Measurements from ENCODE around the gene LCN2.
A peak's percentile ranks its signal among the peaks of the same experiment; 100 is the strongest.

The LCN2 gene

GRCh38 chr9:128149001-128149701 lies at the start of gene LCN2:
Gene LCN2, plus strand, starts transcription at chr9:128149453. Its CDS starts 73 bp downstream, at chr9:128149526.
- TF ChIP-seq, protein P1, sequence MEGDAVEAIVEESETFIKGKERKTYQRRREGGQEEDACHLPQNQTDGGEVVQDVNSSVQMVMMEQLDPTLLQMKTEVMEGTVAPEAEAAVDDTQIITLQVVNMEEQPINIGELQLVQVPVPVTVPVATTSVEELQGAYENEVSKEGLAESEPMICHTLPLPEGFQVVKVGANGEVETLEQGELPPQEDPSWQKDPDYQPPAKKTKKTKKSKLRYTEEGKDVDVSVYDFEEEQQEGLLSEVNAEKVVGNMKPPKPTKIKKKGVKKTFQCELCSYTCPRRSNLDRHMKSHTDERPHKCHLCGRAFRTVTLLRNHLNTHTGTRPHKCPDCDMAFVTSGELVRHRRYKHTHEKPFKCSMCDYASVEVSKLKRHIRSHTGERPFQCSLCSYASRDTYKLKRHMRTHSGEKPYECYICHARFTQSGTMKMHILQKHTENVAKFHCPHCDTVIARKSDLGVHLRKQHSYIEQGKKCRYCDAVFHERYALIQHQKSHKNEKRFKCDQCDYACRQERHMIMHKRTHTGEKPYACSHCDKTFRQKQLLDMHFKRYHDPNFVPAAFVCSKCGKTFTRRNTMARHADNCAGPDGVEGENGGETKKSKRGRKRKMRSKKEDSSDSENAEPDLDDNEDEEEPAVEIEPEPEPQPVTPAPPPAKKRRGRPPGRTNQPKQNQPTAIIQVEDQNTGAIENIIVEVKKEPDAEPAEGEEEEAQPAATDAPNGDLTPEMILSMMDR (IDR thresholded peaks at IDR 0.05; ENCODE audit: low read depth, low read length, missing control alignments), result no peak
- no peak for DNase-seq (ENCODE audit: extremely low read depth, low read depth)
- H3K4me3 ChIP-seq (replicated peaks; ENCODE audit: low read depth, low read length), result no peak within 1 kb of the TSS

DNA sequence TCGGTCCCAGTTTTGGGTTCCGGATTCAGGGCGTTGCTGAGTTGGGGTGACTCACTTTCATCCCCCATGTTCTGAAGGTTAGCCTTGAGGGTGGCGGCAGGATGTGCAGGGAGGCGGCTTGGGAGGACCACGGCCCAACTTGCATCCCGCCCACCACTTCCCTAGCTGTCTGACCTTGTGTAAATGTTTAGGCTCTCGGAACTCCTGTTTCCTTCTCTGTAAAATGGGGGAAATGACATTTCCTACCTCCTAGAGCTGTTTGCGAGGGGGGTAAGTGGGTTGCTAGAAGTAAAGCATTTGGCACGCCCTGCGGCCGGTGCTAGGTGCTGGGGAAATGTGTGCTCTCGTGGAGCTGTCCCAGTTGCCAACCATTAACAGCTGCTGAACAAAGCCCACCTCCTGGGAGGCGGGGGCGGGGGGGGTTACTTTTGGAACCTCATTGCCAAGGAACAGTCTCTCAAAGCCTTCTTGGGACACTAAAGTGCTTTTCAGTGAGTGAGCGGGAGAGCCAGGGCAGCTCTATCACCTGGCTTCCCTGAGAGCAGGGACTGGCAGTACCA lies 49.2 kb upstream of the LCN2 start:
- no peak for DNase-seq (ENCODE audit: extremely low read depth, low read depth)
- H3K4me3 ChIP-seq (replicated peaks; ENCODE audit: low read depth, low read length), result peak overlapping the region; percentile 82
- TF ChIP-seq, protein P1 (IDR thresholded peaks at IDR 0.05; ENCODE audit: low read depth, low read length, missing control alignments), result no peak

GRCh38 chr9:128100581-128100980 lies 48.7 kb upstream of the LCN2 start:
- H3K4me3 ChIP-seq (replicated peaks; ENCODE audit: low read depth, low read length), result peak overlapping the region; percentile 82
- TF ChIP-seq, protein P1 (IDR thresholded peaks at IDR 0.05; ENCODE audit: low read depth, low read length, missing control alignments), result no peak
- no peak for DNase-seq (ENCODE audit: extremely low read depth, low read depth)

DNA sequence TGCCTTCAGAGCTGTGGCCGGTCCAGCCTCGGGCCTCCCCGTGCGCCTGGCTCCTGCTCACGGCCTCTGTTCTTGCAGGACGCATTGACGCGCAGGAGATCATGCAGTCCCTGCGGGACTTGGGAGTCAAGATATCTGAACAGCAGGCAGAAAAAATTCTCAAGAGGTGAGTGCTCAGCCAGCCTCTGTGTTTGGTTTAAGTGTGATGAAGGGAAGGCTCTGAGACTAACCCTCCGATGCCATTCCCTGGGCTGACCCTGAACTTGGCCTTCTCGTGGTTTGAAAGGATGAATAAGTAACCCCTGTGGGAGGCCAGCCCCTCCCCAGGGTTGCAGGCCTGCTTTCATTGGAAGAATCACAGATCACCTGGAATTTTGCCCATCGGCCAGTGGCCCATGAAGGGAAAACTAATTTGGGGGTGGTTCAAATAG lies 48.0 kb upstream of the LCN2 start:
- DNase-seq (ENCODE audit: extremely low read depth, low read depth), result no peak
- TF ChIP-seq, protein P1 (IDR thresholded peaks at IDR 0.05; ENCODE audit: low read depth, low read length, missing control alignments), result no peak
- no peak overlapping the region for H3K4me3 ChIP-seq (replicated peaks; ENCODE audit: low read depth, low read length)

DNA sequence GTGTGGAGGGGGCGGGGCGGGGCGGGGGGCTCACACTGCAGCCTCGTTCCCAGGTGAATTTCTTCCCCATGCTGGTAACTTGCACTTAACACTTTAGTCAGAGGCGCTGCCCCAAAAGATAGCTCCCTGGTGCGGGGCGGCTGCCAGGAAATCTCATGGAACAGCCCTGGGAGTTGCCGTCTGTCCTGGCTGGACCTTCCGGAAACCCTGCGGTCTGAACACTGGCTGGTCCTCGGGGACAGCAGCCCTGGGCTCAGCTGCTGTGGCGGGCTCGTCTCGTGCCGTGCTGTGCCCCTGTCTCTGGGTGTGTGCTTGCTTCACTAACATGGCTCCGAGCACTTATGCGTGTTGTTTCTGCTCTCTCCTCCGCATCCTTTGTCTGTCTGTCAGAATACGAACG lies 47.6 kb upstream of the LCN2 start:
- H3K4me3 ChIP-seq (replicated peaks; ENCODE audit: low read depth, low read length), result no peak overlapping the region
- TF ChIP-seq, protein P1 (IDR thresholded peaks at IDR 0.05; ENCODE audit: low read depth, low read length, missing control alignments), result no peak
- no peak for DNase-seq (ENCODE audit: extremely low read depth, low read depth)

- no peak for DNase-seq (ENCODE audit: extremely low read depth, low read depth)
- TF ChIP-seq, protein P1 (IDR thresholded peaks at IDR 0.05; ENCODE audit: low read depth, low read length, missing control alignments), result no peak
- H3K4me3 ChIP-seq (replicated peaks; ENCODE audit: low read depth, low read length), result no peak overlapping the region
These were observed 47.1 kb upstream of the LCN2 start for GRCh38 chr9:128102196-128102595.
